Ishikawa (cell line): ENCODE data around the gene CNTNAP5.

Experiments used
- CEBPB ChIP-seq: IDR thresholded peaks from 2 replicates; pipeline ENCODE4 v1.6.1; 2012
- CREB1 ChIP-seq: IDR thresholded peaks from 2 replicates; pipeline ENCODE4 v1.6.1; 2012; ENCODE audit warnings: low read depth
- EGR1 ChIP-seq: IDR thresholded peaks from 2 replicates; pipeline ENCODE4 v1.6.1; 2012
- EP300 ChIP-seq: IDR thresholded peaks from 2 replicates; pipeline ENCODE4 v1.6.1; 2012; ENCODE audit warnings: borderline replicate concordance
- FOXM1 ChIP-seq: IDR thresholded peaks from 2 replicates; pipeline ENCODE4 v1.6.1; 2012; ENCODE audit warnings: low read depth, borderline replicate concordance
- NFIC ChIP-seq: IDR thresholded peaks from 2 replicates; pipeline ENCODE4 v1.6.1; 2012
- RAD21 ChIP-seq: IDR thresholded peaks from 2 replicates; pipeline ENCODE4 v1.6.1; 2012; ENCODE audit warnings: low read depth
- REST ChIP-seq: IDR thresholded peaks from 2 replicates; pipeline ENCODE4 v1.6.1; 2012; ENCODE audit warnings: low read depth, mild to moderate bottlenecking
- TAF1 ChIP-seq: IDR thresholded peaks from 2 replicates; pipeline ENCODE4 v1.6.1; 2012; ENCODE audit warnings: low read depth, mild to moderate bottlenecking
- TCF12 ChIP-seq: IDR thresholded peaks from 2 replicates; pipeline ENCODE4 v1.6.1; 2012; ENCODE audit warnings: low read depth
- TEAD4 ChIP-seq: IDR thresholded peaks from 2 replicates; pipeline ENCODE4 v1.6.1; 2012
- YY1 ChIP-seq: IDR thresholded peaks from 2 replicates; pipeline ENCODE4 v1.6.1; 2012; ENCODE audit warnings: low read depth
- ZBTB7A ChIP-seq: IDR thresholded peaks from 2 replicates; pipeline ENCODE4 v1.6.1; 2012; ENCODE audit warnings: low read depth
- TF ChIP-seq, protein P1 (sequence below): IDR thresholded peaks from 2 replicates; pipeline ENCODE4 v1.6.1; 2012
- TF ChIP-seq, protein P2 (sequence below): IDR thresholded peaks from 2 replicates; pipeline ENCODE4 v1.6.1; 2012

The CNTNAP5 gene

DNA sequence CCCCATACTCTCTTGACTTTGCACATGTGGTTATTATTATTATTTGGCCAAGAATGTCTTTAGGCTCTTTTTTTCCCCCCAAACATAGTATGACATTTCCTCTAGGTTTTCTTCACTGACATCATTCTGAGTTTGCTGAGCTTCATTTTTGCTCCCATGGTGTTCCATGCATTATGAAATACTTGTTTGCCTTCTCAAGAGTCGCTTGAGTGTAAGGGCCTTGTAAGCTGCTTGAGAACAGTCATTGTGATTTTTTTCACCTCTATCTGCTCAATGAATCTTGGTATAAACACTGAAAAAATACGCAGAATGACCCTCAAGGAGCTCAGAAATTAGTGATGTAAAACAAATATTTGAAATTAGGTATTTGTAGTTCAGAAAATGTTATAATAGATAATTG is 688.9 kb downstream of the CNTNAP5 start:
- TF ChIP-seq, protein P1, sequence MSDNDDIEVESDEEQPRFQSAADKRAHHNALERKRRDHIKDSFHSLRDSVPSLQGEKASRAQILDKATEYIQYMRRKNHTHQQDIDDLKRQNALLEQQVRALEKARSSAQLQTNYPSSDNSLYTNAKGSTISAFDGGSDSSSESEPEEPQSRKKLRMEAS = no peak
- TF ChIP-seq ZBTB7A (no peak), TAF1 (no peak), YY1 (no peak), EGR1 (no peak), RAD21 (no peak), CEBPB (no peak), EP300 (no peak), NFIC (no peak), TEAD4 (no peak), FOXM1 (no peak), CREB1 (no peak)
- TF ChIP-seq, protein P2, sequence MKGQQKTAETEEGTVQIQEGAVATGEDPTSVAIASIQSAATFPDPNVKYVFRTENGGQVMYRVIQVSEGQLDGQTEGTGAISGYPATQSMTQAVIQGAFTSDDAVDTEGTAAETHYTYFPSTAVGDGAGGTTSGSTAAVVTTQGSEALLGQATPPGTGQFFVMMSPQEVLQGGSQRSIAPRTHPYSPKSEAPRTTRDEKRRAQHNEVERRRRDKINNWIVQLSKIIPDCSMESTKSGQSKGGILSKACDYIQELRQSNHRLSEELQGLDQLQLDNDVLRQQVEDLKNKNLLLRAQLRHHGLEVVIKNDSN = no peak

DNA sequence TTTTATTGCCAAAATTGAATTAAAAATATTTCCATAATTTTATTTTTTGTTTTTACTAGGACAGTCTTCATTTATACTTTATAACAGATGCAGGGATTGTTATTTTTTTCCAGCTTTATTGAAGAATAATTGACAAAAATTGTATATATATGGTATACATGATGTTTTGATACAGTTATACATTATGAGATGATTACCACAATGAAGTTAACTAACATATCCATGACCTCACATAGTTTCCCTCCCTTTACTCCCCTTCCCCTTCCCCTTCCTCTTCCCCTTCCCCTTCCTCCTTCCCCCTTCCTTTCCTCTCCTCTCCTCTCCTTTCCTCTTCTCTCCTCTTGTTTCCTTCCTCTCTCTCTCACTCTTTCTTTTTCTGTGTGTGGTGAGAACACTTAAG is 700.1 kb downstream of the CNTNAP5 start:
- TF ChIP-seq, protein P2 = no peak
- TF ChIP-seq TEAD4 (no peak), TAF1 (no peak), TCF12 (no peak), FOXM1 (no peak), CEBPB (no peak), RAD21 (no peak)
- TF ChIP-seq, protein P1 = no peak

DNA sequence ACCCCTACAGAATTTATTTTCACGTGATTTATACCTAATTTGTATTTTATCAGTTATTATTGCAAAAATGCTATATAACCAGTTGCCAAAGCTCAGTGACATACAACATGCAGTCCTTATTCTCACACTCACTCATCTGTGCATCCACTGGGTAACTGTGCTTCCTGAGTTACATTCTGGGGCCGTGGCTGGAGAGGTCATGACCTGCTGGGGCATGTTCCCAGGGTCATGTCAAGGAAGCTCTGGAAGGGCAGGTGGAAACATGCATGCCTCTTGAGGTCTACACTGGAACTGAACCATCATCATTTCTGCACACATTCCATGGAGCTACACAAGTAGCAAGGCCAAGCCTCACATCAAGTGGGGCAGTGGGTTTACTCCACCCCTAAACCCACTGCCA is 715.5 kb downstream of the CNTNAP5 start:
- TF ChIP-seq, protein P1 = no peak
- no peak for TF ChIP-seq EGR1
- TF ChIP-seq REST = no peak
- no peak for TF ChIP-seq NFIC
- TF ChIP-seq, protein P2 = no peak
- no peak for TF ChIP-seq RAD21
- no peak for TF ChIP-seq TCF12
- no peak for TF ChIP-seq ZBTB7A
- no peak for TF ChIP-seq TAF1

DNA sequence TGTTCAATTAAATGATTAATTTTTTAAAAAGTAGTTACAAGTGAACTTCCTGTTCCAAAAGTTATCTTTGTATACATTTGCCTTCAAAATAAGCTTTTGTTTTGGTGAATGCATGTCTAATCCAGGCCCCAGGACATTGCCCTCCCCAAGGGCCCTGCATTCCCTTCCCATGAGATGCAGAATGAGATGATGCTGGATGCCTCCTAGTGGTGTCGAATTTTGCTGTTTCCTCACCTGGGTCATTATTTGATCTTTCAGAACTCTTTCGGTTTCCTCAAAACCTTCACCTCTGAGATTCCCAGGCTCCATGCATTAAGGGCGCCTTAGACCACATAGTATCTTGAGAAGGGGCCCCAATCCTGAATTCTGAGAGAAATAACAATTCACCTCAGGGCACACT is 728.8 kb downstream of the CNTNAP5 start:
- TF ChIP-seq TEAD4 = no peak
- TF ChIP-seq, protein P2 = no peak
- no peak for TF ChIP-seq ZBTB7A
- no peak for TF ChIP-seq TCF12
- TF ChIP-seq FOXM1 = no peak
- TF ChIP-seq CEBPB = no peak
- TF ChIP-seq, protein P1 = no peak
- TF ChIP-seq EGR1 = no peak

DNA sequence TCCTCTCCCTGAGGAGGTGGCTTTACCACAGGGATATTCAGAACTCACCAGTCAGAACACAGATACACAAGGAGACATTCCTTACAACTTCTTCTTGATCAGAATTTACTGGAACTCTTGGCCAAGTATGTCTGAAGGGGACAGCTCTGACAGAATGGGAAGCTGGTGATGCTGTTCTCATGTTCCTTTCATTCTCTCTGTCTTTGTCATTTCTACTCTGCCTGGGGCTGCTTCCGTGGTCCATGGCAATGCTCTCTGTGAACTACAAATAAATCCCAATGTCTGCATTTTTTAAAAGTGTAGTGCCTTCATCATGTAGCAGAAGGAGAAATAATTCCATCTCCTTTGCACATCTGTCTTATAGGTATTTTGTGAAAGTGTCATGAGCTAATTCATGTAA is 730.3 kb downstream of the CNTNAP5 start:
- no peak for TF ChIP-seq RAD21
- TF ChIP-seq TEAD4 = no peak
- no peak for TF ChIP-seq NFIC
- no peak for TF ChIP-seq CEBPB
- TF ChIP-seq TCF12 = no peak
- TF ChIP-seq ZBTB7A = no peak
- TF ChIP-seq FOXM1 = no peak
- no peak for TF ChIP-seq CREB1
- TF ChIP-seq EGR1 = no peak
- TF ChIP-seq REST = no peak
- TF ChIP-seq, protein P1 = no peak
- no peak for TF ChIP-seq TAF1
- TF ChIP-seq, protein P2 = no peak
- no peak for TF ChIP-seq EP300
- no peak for TF ChIP-seq YY1
